Measurements from ENCODE around the gene ITGAE.

ITGAE gene

GRCh38 chr17:3667366-3668278, 133.4 kb downstream of the ITGAE start:
- peak; percentile 86 for DNase-seq (ENCODE audit: low spot score)

GRCh38 chr17:3666516-3666915, 134.5 kb downstream of the ITGAE start:
- DNase-seq (ENCODE audit: low spot score) = no peak

DNA sequence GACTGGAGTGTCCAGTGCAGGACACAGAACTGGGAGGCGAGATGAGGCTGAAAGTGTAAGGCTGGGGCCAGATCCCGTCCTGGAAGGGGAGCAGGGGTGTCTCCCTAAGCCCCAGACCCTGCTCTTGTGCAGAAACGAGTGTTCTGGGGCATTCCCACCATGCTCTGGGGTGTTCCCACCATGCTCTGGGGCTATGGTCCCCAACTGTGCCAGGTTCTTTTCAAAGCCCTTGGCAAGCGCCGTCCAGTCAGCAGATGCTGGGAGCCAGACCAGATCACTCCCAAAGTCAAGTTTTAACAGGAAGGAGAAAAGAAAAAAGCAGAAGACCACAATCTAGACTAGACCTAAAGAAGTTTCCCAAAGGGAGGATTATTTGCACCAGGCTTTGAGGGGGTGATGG, 135.2 kb downstream of the ITGAE start:
- no peak for DNase-seq (ENCODE audit: low spot score)
